Breast epithelium (tissue), 3 donors: Measurements from ENCODE around the gene BBS9.

ENCODE experiments used
- POLR2A ChIP-seq: fragments of 450-650 bp; IDR thresholded peaks from one replicate; pipeline ENCODE4 v1.6.1; 2016; ENCODE audit warnings: antibody characterized with exemption, mild to moderate bottlenecking, moderate library complexity
- TF ChIP-seq, protein P1 (sequence below), 3 donors: fragments of 450-650 bp; IDR thresholded peaks; one replicate each; pipeline ENCODE4 v1.5.1; 2016 to 2017; ENCODE audit warnings: antibody characterized with exemption in 3 of 3, mild to moderate bottlenecking in 3 of 3, moderate library complexity in 3 of 3

DNA sequence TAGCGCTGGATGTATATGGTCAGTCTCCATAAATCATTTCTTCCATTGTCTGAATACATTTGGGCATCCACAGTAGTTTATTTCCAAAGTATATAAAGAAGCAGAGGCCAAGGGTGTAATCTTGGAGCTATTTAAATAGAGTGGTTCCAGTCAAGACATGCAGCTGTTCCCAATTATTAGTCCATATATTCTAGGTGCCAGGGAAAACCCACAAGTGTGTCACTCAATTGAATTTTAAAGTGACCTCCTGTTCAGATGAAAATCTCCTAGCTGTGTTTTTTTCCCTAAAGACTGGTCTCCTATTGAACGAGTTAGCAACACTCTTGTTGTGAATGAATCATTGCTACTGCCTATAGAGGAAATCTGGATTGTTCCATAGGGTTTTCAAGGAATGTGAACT lies 515.7 kb downstream of the BBS9 start:
- TF ChIP-seq, protein P1, sequence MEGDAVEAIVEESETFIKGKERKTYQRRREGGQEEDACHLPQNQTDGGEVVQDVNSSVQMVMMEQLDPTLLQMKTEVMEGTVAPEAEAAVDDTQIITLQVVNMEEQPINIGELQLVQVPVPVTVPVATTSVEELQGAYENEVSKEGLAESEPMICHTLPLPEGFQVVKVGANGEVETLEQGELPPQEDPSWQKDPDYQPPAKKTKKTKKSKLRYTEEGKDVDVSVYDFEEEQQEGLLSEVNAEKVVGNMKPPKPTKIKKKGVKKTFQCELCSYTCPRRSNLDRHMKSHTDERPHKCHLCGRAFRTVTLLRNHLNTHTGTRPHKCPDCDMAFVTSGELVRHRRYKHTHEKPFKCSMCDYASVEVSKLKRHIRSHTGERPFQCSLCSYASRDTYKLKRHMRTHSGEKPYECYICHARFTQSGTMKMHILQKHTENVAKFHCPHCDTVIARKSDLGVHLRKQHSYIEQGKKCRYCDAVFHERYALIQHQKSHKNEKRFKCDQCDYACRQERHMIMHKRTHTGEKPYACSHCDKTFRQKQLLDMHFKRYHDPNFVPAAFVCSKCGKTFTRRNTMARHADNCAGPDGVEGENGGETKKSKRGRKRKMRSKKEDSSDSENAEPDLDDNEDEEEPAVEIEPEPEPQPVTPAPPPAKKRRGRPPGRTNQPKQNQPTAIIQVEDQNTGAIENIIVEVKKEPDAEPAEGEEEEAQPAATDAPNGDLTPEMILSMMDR (IDR thresholded peaks at IDR 0.05) = no peak
- no peak for TF ChIP-seq POLR2A
